Right kidney (tissue), 1 donor: ENCODE results near the gene ASB2.
A peak's percentile ranks its signal among the peaks of the same experiment; 100 is the strongest.

Experiments
- DNase-seq: peaks from one replicate; pipeline ENCODE4 v3.0.0-alpha.2; 2016

Gene ASB2

DNA sequence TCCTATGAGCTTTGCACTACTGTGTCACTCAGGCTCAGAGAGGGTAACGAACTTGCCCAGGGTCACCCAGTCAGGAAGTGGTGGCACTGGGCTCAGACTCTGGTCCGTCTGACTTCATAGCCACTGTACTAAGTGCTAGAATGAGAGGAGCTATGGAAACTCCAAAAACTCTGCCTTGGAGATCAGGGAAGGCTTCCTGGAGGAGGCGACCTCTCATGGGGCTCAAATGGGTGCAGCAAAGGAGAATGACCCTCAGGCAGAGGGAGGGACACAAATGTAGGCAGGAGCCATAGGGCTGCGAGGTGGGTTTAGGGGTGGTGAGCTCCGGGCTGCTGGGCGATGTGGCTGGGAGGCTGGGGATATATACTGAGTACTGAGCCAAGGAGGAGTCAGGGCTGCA, 23.9 kb upstream of the ASB2 start:
- no peak for DNase-seq

DNA sequence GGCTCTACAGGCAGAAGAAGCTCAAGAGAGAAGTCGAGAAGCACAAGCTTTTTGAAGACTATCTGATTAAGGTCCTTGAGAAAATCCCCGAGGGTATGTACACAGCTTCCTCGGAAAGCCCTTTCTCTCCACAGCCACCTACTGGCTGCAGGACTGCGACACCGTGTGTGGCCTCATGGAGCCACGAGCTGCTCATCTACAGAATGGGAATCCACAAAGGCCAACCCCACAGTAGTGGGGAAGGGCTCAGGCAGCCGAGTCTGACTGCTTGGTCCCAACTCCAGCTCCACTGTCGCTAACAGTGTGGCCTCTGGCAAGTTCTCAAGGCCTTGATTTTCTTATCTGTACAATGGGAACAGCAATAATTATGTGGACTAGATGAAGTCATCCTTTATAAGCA, 23.2 kb upstream of the ASB2 start:
- DNase-seq, result no peak

DNA sequence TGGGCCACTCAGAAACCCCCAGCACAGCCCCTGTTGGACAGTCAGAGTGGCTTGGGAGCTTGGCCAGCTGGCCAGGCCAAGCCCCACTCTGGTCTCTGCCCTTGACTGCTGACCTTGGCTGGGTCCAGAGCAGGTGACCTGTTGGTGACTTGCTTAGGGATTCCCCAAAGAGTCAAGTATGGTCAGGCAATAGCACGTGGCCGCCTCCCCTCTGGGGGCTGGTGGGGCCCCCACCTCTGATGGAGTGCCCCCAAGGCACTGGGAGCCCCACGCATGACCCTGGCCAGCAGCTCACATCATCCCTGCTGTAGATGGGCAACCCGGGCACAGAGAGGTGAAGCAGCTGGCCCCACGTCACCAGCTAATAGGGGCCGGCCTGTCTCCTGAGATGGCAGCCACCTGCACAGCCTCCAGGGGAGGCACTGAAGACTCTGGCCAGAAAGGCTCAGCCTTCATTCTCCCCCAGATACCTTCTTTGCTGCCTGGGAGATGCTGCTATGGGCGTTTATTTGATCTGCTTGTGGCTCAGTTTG, 22.6 kb upstream of the ASB2 start:
- DNase-seq, result no peak

DNA sequence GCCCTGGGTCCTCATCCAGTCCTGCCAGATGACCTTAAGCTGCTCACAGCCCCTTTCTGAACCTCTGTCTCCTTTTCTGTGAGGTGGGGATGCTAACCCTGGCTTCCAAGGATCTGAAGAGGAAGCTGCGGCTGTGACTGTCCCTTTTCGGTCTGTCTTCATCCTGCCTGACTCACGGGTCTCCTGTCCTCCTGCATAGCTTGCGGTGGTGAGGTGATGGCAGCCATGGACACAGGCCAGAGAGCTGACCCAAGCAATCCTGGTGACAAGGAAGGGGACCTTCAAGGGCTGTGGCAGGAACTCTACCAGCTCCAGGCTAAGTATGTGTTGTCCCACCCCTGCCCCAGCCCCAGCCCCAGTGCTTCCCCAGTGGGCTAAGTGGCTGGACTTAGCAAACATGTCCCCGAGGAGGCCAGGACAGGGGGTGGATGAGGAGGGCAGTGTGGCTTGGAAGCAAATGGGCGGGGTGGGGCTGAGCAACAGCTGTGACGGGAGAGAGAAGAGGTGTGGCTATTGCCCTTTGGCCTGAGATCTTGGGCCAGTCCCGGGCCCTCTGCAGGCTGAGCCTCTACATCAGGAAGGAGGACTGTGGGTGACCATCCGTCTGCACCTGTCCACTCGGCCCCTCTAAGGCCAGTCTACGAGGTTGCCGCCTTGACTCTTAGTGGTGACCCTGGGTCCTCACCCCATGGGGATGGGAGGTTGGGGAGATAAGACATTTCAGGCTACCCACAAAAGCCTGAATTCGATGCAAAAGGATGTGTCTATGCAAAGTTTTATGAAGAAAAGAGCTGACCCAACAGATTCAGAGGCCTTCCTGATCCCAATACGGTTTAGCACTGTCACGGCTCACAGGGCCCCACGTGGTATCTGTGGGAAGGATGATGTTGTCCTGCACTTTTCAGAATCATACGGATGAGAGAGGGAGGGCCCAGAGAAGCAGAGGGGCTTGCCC, 21.8 kb upstream of the ASB2 start:
- DNase-seq, result no peak

DNA sequence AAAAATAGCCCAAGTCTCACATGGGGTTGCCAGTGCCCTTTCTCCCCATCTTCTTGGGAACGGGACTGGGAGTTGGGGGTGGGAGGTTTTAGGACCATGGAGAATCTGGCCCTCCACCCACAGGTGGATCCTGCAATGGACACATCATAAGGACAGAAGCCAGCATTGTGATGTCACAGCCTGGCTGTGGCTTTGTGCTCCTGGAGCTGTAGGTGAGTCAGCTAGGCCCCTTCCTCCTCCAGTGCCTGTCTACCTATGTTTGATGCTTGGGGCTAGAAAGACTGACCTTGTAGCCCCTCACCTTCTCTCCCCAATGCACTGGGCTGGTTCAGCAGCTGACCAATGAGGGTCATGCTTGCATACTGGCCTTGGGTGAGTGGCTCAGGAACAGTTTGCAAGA, 20.7 kb upstream of the ASB2 start, which contains the start of gene CCDC197:
CCDC197 (plus strand) TSS at position 220 of the 400 bp plus-strand sequence. CDS start 831 bp downstream, outside the sequence.
- DNase-seq, result no peak

DNA sequence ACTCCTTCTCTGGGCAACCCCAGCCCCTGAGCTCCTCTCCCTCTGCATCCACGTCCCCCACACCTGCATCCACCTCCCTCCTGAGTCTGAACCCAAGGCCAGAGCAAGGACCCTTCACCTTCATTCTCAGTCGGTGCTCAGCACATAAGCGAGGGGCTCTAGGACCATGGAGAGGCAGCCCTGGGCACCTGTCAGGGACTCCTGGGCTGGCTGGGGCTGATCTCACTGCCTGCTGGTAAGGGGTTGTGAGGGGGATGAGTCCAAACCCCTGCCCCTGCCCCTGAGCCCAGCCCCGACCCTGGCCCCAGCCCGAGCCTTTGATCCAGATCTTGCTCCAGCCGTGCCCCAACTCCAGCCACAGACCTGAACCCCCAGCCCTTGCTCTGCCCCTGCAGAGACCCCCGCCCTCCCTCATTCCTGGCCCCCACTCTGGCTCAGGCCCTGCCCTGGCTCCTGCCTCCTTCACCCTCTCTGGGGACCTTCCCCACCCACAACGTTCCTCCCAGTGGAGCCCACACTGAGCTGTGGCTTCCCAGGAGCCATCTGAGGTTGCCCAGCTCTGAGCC, 19.8 kb upstream of the ASB2 start:
- no peak for DNase-seq

DNA sequence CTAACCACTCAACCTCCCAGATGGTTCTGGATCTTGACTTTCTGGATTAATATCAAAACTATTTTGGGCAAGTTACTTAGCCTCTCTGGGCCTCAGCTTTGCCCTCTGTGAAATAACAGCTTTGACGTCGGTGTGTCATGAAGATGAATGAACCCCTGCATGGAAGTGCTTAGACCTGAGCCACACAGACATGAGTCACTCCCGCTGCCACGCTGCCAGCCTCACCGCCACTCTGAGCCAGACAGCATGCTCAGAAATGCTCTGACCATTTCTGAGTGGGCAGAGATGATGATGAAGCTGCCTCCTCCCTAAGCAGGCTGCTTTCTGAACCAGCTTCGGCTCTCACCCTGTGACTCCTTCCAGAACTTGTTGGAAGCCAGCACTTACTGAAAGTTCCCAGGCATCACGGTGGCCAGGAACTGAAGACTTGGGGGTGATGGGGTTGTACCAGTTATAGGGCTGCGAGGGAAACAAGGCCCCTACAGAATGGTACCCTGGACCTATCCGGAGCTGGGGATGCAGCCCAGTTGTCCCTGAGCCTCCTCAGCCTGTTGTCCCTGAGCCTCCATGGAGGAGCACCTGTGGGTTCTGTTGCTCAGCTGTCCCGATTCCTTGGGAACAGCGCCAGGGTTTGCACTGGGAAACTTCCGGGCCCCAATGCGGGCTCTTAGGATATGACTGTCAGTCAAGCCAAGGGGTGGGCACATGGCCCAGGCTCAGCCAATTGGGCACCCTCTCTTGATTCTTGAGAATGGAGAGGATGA, 18.7 kb upstream of the ASB2 start:
- no peak for DNase-seq

DNA sequence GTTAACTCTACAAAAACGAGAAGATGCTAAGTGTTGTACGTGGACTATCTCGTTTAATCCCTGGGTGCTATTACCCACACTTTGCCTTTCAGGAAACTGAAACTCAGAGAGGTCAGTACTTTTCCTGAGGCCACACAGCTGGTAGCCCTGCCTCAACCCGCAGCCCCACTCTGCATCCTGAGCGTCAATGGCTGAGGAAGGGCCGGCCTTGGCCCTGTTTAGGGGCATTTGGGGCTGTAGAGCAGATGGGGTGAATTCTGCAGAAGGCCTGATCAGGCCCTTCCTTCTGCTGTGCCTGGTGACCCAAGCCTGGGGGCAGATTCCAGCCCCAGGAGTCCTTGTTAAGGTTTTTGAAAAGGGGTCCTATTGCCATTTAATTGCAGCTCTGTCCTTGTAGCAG, 17.0 kb upstream of the ASB2 start:
- DNase-seq, result no peak

DNA sequence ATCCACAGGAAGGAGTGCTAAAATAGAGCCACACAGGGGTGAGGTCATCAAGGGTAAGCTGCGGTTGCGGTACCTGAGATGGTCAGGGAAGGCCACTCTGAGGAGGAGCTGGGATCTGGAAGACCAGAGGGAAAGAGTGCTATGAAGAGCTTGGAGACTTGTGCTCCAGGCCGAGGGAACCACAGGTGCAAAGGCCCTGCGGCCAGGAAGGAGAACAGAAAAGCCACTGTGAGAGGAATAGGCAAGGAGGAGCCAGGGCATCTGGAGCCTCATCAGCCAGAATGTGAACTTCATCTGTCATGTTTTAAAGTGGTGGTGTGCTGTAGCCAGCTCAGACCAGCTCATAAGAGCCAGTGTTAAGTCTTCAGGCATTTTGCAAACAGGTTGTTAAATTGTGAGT, 15.3 kb upstream of the ASB2 start:
- DNase-seq, result no peak

DNA sequence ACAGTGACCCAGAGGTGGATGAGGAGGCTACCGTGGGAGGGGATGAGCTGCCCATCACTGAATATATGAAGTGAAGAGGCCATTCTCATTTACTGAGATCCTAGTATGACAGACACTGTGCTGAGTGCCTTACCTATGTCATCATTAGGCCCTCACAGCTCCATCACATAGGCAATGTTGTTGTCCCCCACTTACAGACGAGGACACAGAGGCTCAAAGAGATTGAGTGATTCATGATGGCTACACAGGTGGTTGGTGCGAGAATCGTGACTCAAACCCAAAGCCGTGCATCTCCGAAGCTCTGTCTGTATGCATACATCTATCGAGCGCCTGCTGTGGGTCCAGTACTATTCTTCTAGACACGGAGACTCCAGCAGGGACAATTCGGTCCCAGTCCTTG, 14.8 kb upstream of the ASB2 start:
- DNase-seq, result no peak

DNA sequence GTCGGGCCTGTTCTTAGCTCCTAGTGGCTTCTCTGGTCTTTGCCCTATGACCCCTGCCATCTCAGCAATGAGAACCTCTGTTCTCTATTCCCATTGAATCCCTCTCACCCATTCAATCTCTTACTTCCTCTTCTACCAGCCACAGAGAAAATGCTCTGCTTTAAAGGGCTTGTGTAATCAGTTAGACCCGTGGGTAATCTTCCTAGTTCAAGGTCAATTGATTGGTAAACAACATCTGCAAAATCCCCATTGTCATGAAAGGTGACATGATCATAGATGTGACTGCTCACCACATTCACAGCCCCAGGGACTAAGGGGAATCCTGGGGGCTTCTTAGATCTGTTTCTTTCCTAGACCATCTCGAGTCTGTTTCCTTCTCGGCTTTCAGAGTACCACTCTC, 13.6 kb upstream of the ASB2 start:
- no peak for DNase-seq

DNA sequence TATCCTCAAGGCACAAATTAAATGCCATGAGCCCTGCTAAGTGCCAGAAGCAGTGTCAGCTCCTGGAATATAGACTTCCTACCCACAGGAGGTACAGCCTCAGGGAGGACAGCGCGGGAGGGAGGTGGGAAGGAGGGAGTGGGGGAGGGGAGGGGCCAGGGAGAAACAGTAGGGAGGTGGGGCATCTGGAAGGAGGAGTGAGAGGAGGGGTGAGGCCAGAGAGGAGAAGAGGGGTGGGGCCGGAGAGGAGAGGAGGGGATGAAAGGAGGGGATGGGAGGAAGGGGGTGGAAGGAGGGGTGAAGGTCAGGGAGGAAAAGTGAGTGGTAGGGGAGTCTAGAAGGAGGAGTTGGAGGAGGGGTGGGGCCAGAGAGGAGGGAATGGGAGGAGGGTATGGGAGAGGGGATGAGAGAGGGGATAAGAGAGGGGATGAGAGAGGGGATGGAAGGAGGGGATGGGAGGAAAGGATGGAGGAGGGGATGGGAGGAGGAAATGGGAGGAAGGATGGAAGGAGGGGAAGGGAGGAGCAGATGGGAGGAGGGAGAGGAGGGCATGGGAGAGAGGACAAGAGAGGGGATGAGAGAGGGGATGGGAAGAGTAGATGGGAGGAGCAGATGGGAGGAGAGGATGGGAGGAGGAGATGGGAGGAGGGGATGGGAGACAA, 11.6 kb upstream of the ASB2 start:
- DNase-seq, result no peak

DNA sequence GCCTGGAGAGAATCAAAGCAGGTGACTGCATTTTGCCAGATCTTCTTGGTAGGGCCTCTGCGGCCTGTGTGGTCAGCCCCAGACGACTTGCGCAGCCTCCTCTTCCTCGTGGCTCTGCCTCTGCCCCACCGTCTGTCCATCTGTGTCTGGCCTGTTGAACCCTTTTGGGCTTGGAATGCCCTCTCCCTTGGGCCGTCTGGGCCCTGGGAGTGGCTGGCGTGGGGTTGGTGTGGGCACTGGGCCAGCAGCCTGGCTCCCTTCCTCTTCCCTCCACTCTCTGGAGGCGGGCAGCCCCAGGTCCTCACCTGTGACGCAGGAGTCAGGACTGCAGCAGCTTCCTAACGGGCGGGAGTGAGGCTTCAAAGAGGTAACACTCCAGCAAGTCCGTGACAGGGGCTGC, 11.0 kb upstream of the ASB2 start:
- DNase-seq, result peak; percentile 47

DNA sequence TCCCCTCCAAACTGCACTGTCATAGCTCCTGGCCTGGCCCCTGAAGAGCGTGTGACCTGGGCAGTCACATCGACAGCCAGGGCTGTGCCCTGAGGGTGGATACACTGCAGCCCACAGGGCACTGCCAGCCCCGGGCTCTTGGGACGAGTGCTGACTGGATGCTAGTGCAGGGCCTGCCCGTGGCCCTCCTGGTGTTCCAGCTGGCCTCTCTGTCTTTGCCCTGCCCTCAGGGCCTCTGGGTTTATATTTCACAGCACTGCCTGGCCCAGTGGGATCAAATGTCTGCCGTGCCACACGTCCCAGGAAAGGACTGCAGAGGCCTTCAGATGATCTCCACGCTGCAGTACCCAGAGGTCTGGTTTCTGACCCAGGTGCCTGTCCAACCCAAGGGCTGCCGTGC, 10.6 kb upstream of the ASB2 start:
- no peak for DNase-seq

DNA sequence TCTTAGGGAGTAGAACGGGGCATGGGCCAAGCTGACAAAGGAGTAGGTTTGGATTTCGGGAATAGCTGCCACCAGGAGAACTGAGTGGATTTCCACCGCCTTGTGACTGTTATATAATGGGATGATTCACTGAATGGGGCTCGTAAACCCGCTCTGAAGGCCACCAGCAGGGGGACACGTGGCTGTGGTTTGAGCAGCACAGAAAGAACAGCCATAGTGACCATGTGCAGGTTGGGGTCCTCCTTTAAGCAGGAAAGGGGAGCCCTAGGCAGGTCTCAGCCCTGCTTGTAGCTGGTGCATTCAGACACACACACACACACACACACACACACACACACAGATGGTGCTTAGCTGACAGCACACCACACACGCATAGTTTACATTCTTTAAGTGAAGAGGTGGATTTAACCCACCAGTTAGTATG, 8.6 kb upstream of the ASB2 start:
- DNase-seq, result no peak

DNA sequence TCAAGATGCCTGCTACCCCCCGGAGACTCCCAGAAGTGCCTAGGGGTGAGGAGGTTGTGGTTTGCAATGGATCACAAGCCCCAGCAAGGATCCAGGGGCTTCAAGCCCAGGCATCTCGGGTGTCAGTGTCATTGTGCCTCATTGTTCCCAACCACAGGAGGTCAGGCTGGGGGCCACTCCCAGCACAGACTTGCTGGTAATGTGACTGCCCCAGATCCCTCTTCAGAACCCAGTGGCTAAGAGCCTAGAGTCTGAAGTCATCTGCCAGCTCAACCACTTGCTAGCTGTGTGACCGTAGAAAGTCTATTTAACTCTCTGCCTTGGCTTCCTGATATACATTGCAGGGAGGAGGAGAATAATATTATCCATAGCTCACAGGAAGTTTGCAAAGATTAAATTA, 7.7 kb upstream of the ASB2 start:
- no peak for DNase-seq

DNA sequence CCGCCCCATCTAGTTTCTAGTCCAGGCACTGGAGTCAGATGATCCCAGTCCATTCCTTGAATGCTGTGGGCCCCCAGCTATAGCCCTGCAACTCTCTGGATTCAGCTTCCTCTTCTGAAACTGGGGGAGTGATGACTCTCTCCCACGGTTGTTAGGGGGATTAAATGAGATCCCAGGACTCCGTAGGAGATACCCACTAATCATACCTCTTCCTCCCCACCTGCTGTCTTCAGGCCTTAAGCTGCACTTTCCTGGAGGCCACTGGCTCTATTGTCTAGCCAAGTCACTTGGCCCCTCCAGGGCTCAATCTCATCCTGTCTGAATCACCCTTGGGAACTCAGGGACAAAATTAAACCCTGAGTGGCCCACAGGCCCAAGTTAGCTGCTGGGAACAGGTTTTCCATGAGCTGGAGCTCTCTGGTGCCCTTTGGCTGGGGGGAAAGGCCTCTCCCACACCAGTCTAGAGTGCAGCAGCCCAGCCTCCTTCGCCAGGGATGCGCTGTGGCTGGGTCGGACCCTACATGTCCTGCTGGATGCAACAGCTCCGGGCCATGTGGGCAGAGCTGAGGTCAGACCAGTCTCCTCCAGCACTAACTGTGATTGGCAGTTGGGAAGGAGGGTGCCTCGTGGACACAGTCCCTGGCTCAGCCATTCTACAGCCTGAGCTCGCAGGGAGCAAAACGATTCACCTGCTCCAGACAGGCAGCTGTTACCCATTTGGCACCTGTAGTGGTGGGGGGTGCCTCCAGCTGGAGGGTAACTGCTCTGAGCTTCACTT, 6.0 kb upstream of the ASB2 start:
- no peak for DNase-seq

DNA sequence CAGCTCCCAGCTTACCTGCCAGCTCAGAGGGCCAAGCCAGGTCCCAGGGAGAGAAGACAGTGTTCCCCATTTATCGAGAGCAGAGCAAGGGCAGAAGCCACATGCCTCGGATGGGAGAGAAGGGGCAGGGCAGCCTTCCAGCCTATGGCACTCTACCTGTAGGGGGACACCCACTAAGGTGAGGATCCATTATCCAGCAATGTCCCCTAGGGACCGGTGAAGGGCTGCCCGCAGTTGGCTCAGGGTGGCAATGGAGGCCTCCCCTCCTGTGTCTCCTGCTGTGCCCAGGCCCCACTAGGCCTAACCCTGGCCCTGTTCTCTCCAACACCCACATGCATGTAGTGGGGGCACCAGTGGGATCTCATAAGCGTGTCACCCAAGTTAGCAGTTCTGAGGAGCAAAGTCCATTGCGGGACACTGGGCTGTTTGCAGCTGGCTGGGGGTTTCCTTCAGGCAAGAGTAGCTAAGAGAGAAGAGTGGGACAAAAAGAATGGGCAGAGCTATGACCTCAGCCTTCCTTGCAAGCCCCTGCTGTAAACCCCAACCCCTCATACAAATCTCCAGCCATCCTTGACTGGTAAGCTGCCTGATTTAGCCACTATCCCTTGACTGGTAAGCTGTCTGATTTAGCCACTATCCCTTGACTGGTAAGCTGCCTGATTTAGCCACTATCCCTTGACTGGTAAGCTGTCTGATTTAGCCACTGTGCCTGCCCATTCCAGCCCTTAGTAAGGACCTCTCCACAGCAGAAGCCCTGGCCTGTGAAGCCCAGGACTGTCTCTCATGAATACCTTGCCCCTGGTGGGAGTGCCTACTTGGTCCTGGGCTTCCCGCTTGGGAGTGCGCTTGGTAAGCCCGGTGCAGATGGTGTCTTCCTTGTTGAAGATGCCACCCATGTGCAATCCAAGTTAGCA, 5.2 kb upstream of the ASB2 start:
- no peak for DNase-seq

DNA sequence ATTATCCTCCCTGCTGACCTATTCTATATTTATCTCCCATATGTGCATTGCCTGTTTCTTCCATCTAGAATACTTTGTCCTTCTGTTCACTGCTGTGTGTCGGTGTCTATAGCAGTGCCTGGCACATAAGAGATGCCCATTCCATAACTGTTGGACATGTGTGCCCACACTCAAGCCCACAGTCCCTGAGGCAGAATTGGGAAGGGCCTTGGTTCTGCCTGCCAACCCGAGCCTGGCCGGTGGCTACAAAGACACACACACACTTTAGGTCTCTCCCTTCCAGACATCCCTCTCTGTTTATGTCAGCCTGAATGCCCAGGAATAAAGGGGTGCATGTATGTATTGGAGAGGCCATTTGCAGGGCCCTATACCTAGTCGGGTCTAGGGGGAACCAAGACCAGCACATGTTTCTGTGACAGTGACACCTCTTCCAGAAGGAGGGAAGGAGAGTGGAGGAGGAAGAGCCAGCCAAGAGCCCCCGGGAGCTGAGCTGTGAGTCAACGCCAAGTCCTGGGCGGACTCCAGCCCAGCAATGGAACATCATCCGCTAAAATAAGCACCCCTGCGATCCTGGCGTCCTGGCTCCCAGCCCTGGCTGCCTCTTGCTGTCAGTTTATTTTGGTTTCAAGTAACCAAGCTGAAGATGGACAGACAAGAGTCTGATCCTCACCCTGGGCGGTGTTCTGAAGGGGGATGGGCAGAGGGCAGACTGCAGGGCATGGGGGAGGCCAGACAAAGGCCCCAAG, 4.3 kb upstream of the ASB2 start:
- no peak for DNase-seq

DNA sequence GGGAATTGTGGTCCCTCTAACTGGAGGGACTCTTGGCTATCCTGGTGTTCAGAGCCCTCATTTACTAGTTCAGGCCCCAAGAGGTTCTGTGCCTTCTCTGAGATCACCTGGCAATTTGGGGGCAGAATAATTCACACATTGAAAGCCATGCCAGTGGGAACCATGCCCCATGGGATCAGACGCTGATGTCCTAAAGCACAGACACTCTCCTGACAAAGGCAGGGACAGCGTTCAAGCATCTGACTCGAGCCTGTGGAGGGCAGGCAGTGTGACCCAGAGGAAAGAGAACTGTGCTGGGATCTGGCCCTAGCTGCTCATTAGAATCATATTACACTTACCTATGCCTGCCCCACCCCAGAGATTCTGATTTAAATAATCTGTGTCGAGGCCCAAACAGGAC, 2.4 kb upstream of the ASB2 start:
- no peak for DNase-seq
